Testis (tissue), 3 donors: ENCODE measurements around the gene SACM1L. TPM values are rescaled to one million over a fixed set of nuclear protein-coding genes. Genes with fewer than 3 reads are reported as not detected.

ENCODE experiments used
- DNase-seq: peaks from one replicate; pipeline ENCODE4 v3.0.0-alpha.2; 2019
- H3K27ac ChIP-seq, 2 donors: fragments of 200-600 bp; sonication (generic); one replicate each; pipeline ENCODE4 v1.5.1; 2019
- H3K27me3 ChIP-seq: fragments of 200-600 bp; sonication (generic); one replicate; pipeline ENCODE4 v1.5.1; 2019
- H3K36me3 ChIP-seq: fragments of 200-600 bp; sonication (generic); one replicate; pipeline ENCODE4 v1.5.1; 2017; ENCODE audit warnings: low read depth; ENCODE audit errors: missing control alignments
- H3K4me1 ChIP-seq: fragments of 200-600 bp; sonication (generic); one replicate; pipeline ENCODE4 v1.5.1; 2019
- H3K4me3 ChIP-seq, 2 donors: fragments of 200-600 bp; sonication (generic); one replicate each; pipeline ENCODE4 v1.5.1; 2017 to 2019
- H3K9me3 ChIP-seq: fragments of 200-600 bp; sonication (generic); one replicate; pipeline ENCODE4 v1.5.1; 2017
- CTCF ChIP-seq, 3 experiments: fragments of 450-650 bp in 2 of 3; fragments of 200-600 bp in 1 of 3; sonication (generic) in 1 of 3; IDR thresholded peaks; one replicate each; pipeline ENCODE4 v1.5.1; 2016 to 2019; ENCODE audit warnings: antibody characterized with exemption in 3 of 3, mild to moderate bottlenecking in 2 of 3, moderate library complexity in 1 of 3
- POLR2A ChIP-seq: fragments of 450-650 bp; IDR thresholded peaks from one replicate; pipeline ENCODE4 v1.6.1; 2017; ENCODE audit warnings: antibody characterized with exemption, mild to moderate bottlenecking, moderate library complexity
- WGBS, 2 donors: methylation state at CpG; one replicate each; pipeline ENCODE4 v1.1.5; 2018; 5-methylcytosine and 5-hydroxymethylcytosine counted together
- intact Hi-C: fragments of 100-400 bp; cut with DNase I; formaldehyde crosslinking; loops from one replicate; pipeline ENCODE4 v1.15.1; 2023; ENCODE audit warnings: low total_unique reads
- polyA plus RNA-seq: library from polyadenylated mRNA; stranded (reverse); fragments of 350-450 nt; fragmentation: Illumina TruSeq; extraction: RNeasy Lipid Tissue Mini Kit (QIAGEN cat#74804); gene quantifications from one replicate; pipeline ENCODE4 v1.2.3, GENCODE V29; 2014; ENCODE audit warnings: low read depth, low replicate concordance; ENCODE audit not compliant: insufficient read depth
- total RNA-seq, 2 donors: library from RNA; depleted of rRNA; stranded (reverse); fragments of >200 nt; gene quantifications; one replicate each; pipeline ENCODE4 v1.2.3, GENCODE V29; 2016

SACM1L gene
- total and polyA plus RNA-seq, 3 donors from 2014 or later: 25.9 to 60.1 (median 48.3) TPM

DNA sequence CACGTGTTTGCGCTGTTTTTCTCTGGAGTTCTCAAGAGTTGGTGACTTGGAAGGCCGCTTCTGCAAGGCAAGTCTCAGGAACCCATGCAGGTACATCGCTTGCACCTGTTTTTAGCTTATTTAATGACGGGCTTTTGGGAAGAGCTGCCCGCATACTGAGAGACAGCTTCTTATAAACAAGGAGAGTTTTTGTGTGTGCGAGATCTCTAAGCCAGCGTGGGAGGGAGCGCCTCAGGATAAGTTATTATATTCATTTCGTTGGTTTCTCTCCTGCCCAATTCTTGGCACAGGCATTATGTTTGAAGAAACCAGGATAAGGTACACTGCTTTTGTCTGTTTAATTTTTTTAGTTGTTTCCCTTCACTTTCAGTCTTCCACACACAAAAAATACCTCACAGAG, 11.4 kb upstream of the SACM1L start:
- TF ChIP-seq CTCF (IDR thresholded peaks at IDR 0.05): no peak
- H3K4me3 ChIP-seq: no peak overlapping the region
- H3K36me3 ChIP-seq: no peaks in the 10 kb centered on the region
- WGBS, 2 donors: 73 to 77% methylated on average over 10 of the region's 10 CpGs
- peak; percentile 38 for DNase-seq
- no peaks in the 10 kb centered on the region for H3K27me3 ChIP-seq
- peaks cover 16% of the 10 kb centered on the region for H3K4me1 ChIP-seq
- H3K27ac ChIP-seq: no peak overlapping the region
- intact Hi-C loops: no loop called here
- H3K9me3 ChIP-seq: no peaks in the 10 kb centered on the region

- WGBS, 2 donors: 88 to 90% methylated on average over 8 of the region's 8 CpGs
- H3K9me3 ChIP-seq: no peaks in the 10 kb centered on the region
- no peak overlapping the region for H3K27ac ChIP-seq
- TF ChIP-seq CTCF (IDR thresholded peaks at IDR 0.05) (no peak), POLR2A (no peak)
- no peaks in the 10 kb centered on the region for H3K36me3 ChIP-seq
- intact Hi-C loops: no loop called here
- no peak for DNase-seq
- H3K4me1 ChIP-seq: peaks cover 16% of the 10 kb centered on the region
- H3K4me3 ChIP-seq: no peak overlapping the region
- H3K27me3 ChIP-seq: no peaks in the 10 kb centered on the region
Measured at GRCh38 chr3:45679805-45680204, 9.4 kb upstream of the SACM1L start.

GRCh38 chr3:45681221-45681620, 8.0 kb upstream of the SACM1L start:
- TF ChIP-seq POLR2A (no peak), CTCF (IDR thresholded peaks at IDR 0.05) (no peak)
- H3K27ac ChIP-seq: no peak overlapping the region
- intact Hi-C loops: no loop called here

DNA sequence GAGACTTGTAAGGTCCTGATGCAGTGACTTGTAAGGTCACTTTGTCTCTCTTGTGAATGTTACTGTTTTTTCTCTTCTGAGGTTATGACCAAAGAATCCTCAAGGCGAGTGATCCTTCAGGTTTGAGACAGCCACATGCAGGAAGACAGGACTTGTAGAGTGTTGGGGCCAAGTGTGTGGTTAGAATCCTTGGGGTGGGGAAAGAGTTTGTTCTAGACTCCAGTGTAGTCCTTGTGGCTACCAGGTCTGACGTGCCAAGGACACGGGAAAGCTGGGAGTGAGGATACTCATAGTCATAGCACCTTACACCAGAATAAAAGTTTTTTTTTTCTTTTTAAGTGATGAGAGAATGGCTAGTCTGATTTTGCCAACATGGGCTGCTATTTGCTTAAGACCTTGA, 7.3 kb upstream of the SACM1L start:
- Histone ChIP-seq H3K4me1 (peaks cover 7% of the 10 kb centered on the region), H3K4me3 (no peak overlapping the region), H3K9me3 (no peaks in the 10 kb centered on the region), H3K27ac (no peak overlapping the region), H3K27me3 (no peaks in the 10 kb centered on the region), H3K36me3 (no peaks in the 10 kb centered on the region)
- intact Hi-C loops: no loop called here
- no peak for DNase-seq
- no peak for TF ChIP-seq CTCF (IDR thresholded peaks at IDR 0.05)
- 85 to 90% methylated on average over 3 of the region's 3 CpGs for WGBS, 2 donors

More at GRCh38 chr3:45681221-45681620, 8.0 kb upstream of the SACM1L start:
- H3K9me3 ChIP-seq: no peaks in the 10 kb centered on the region
- H3K4me3 ChIP-seq: no peak overlapping the region
- no peaks in the 10 kb centered on the region for H3K36me3 ChIP-seq
- DNase-seq: no peak
- peaks cover 10% of the 10 kb centered on the region for H3K4me1 ChIP-seq
- 96 to 100% methylated on average over 1 of the region's 1 CpG for WGBS, 2 donors
- H3K27me3 ChIP-seq: no peaks in the 10 kb centered on the region

GRCh38 chr3:45682311-45682710, 6.9 kb upstream of the SACM1L start:
- DNase-seq: no peak
- Histone ChIP-seq H3K36me3 (no peaks in the 10 kb centered on the region), H3K27ac (no peak overlapping the region), H3K4me1 (peaks cover 3% of the 10 kb centered on the region), H3K9me3 (no peaks in the 10 kb centered on the region), H3K27me3 (no peaks in the 10 kb centered on the region), H3K4me3 (no peak overlapping the region)
- intact Hi-C loops: no loop called here
- 81 to 100% methylated on average over 2 of the region's 2 CpGs for WGBS, 2 donors
- TF ChIP-seq CTCF (IDR thresholded peaks at IDR 0.05): no peak
- TF ChIP-seq POLR2A: no peak
